Esophagus squamous epithelium (tissue), 4 donors: ENCODE data around the gene TAB3.

Source experiments
- CTCF ChIP-seq, 6 experiments: fragments of 450-650 bp in 4 of 6; fragments of 200-600 bp in 2 of 6; sonication (generic) in 2 of 6; IDR thresholded peaks; one replicate each; pipeline ENCODE4 v1.5.1; 2016 to 2019; ENCODE audit warnings: antibody characterized with exemption in 6 of 6, mild to moderate bottlenecking in 4 of 6, moderate library complexity in 4 of 6
- POLR2A ChIP-seq, 4 donors: fragments of 450-650 bp; IDR thresholded peaks; one replicate each; pipeline ENCODE4 v1.6.1; 2017; ENCODE audit warnings: antibody characterized with exemption in 4 of 4, mild to moderate bottlenecking in 4 of 4, moderate library complexity in 3 of 4

- no peak for TF ChIP-seq CTCF (IDR thresholded peaks at IDR 0.05)
- TF ChIP-seq POLR2A (IDR thresholded peaks at IDR 0.05): no peak
Observed at GRCh38 chrX:30806187-30806728, 82.8 kb downstream of the TAB3 start.
